ENCODE measurements around the gene CLIC4. TPM values are rescaled to one million over a fixed set of nuclear protein-coding genes. Genes with fewer than 3 reads are reported as not detected.
A peak's percentile ranks its signal among the peaks of the same experiment; 100 is the strongest.
"Not testable (repeated sequence)": the region's sequence is repeated elsewhere in the genome, so short reads cannot be mapped to it uniquely, and the experiment has no call there.

The CLIC4 gene
- total RNA-seq, 2 donors from 2014 or later = 236 to 265 TPM

DNA sequence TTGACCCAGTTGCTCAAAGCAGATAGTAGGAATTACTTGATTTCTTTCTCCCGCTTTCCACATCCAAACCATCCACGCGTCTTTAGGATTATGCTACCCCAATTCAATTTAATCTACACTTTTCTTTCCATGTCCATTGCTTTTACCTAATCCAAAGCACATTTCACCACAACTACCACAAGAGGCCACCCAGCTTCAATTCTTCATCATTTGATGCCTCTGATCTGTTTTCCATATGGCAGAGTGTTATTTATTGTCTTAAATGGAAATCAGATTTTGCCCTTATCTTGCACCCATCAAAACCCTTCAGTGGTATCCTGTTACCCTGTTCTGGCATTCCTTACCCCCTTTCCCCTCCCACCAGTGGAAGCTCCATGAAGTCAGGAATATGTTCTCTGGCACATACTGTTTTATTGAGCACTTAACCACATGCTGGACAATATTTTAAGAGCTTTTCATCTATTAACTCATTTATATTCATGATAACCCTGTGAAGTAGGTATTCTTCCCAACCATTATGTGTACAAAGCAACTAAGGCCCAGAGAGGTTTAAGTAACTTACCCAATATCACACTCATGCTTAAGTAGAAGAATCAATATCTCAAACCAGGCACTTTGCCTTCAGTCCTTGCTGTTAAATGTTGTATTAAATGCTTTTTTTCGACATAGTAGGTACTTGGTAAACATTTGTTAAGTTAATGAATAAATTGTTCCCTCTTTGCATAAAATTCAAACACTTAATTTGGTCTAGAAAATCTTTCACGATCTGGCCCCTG is 34.6 kb downstream of the CLIC4 start:
- no peak overlapping the region for H3K27ac ChIP-seq
- H3K27me3 ChIP-seq = no peaks in the 10 kb centered on the region
- no peak for DNase-seq (ENCODE audit: low spot score)
- H3K36me3 ChIP-seq = no peaks in the 10 kb centered on the region
- no peaks in the 10 kb centered on the region for H3K9me3 ChIP-seq
- peaks cover 0 to 37% of the 10 kb centered on the region in 2 donors for H3K4me1 ChIP-seq
- TF ChIP-seq, protein P1, sequence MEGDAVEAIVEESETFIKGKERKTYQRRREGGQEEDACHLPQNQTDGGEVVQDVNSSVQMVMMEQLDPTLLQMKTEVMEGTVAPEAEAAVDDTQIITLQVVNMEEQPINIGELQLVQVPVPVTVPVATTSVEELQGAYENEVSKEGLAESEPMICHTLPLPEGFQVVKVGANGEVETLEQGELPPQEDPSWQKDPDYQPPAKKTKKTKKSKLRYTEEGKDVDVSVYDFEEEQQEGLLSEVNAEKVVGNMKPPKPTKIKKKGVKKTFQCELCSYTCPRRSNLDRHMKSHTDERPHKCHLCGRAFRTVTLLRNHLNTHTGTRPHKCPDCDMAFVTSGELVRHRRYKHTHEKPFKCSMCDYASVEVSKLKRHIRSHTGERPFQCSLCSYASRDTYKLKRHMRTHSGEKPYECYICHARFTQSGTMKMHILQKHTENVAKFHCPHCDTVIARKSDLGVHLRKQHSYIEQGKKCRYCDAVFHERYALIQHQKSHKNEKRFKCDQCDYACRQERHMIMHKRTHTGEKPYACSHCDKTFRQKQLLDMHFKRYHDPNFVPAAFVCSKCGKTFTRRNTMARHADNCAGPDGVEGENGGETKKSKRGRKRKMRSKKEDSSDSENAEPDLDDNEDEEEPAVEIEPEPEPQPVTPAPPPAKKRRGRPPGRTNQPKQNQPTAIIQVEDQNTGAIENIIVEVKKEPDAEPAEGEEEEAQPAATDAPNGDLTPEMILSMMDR (IDR thresholded peaks at IDR 0.05) = no peak
- H3K4me3 ChIP-seq = no peak overlapping the region

DNA sequence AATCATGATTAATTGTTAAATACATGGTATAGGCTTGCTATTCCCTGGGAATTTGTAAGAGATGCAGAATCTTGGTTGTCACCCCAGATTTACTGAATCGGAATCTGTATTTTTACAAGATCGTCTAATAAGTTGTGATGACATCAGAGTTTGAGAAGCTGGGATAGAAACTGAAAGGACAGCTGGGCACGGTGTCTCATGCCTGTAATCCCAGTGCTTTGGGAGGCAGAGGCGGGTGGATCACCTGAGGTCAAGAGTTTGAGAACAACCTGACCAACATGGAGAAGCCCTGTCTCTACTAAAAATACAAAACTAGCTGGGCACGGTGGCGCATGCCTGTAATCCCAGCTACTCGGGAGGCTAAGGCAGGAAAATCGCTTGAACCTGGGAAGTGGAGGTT is 35.4 kb downstream of the CLIC4 start:
- DNase-seq (ENCODE audit: low spot score); H3K9me3 ChIP-seq; H3K27ac ChIP-seq; H3K36me3 ChIP-seq; H3K4me3 ChIP-seq; H3K27me3 ChIP-seq: not testable (repeated sequence)
- peaks cover 0 to 35% of the 10 kb centered on the region in 2 donors for H3K4me1 ChIP-seq

DNA sequence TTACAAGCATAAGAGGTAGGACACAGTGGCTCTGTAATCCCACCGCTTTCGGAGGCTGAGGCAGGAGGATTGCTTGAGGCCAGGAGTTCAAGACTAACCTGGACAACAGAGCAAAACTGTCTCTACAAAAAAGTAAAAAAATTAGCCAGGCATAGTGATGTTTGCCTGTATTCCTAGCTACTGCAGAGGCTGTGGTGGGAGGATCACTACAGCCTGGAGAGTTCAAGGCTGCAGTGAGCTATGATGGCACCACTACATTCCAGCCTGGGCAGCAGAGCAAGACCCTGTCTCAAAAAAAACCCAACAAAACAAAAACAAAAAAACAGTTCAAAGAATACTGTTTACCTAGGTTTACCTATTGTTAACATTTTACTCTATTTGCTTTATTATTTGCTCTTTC is 37.4 kb downstream of the CLIC4 start:
- TF ChIP-seq, protein P1 (IDR thresholded peaks at IDR 0.05) = no peak
- H3K4me3 ChIP-seq = no peak overlapping the region
- H3K4me1 ChIP-seq = peaks cover 0 to 31% of the 10 kb centered on the region in 2 donors
- no peaks in the 10 kb centered on the region for H3K9me3 ChIP-seq
- no peak overlapping the region for H3K27ac ChIP-seq
- H3K27me3 ChIP-seq = no peaks in the 10 kb centered on the region
- H3K36me3 ChIP-seq = no peaks in the 10 kb centered on the region
- no peak for DNase-seq (ENCODE audit: low spot score)

DNA sequence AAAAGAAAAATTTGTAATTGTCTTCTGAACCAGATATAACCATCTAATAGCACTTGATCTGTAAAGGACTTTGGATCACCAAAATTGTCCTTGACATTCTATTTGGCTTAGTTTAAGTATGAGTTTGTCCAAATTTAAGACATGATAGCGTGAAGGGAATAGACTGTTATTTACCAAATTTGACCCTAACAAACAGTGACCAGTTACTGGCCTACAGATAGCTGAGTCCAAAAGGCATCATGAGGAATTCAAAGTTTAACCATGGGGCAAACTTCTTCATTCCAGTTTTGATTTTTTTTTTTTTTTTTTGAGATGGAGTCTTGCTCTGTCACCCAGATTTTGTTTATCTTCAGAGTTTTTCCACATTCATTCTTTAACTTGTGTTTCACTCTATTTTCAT is 38.5 kb downstream of the CLIC4 start:
- TF ChIP-seq, protein P1 (IDR thresholded peaks at IDR 0.05) = no peak
- H3K27me3 ChIP-seq = no peaks in the 10 kb centered on the region
- no peak overlapping the region for H3K27ac ChIP-seq
- H3K4me1 ChIP-seq = peaks cover 0 to 30% of the 10 kb centered on the region in 2 donors
- no peaks in the 10 kb centered on the region for H3K36me3 ChIP-seq
- H3K4me3 ChIP-seq = no peak overlapping the region
- no peak for DNase-seq (ENCODE audit: low spot score)
- H3K9me3 ChIP-seq = no peaks in the 10 kb centered on the region

DNA sequence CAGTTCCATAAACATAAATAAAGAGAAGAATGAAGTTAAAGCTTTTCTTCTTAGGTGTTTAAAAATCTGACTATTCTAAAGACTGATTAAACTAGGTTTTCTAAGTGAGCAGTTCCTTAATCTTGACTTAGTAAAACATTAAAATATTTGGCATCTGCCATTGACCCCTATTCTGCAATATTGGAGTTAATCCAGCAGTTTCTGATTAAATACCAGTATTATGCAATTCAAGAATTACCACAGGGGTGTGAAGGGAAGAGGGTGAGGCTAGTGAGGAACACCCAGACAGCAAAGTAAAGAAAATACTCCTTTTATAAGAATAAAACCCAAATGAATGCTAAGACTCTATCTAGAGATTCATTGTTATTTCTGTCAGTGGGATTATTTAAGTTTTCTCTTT is 40.9 kb downstream of the CLIC4 start:
- H3K27me3 ChIP-seq = no peaks in the 10 kb centered on the region
- no peaks in the 10 kb centered on the region for H3K9me3 ChIP-seq
- no peak overlapping the region for H3K4me3 ChIP-seq
- TF ChIP-seq, protein P1 (IDR thresholded peaks at IDR 0.05) = no peak
- no peak for DNase-seq (ENCODE audit: low spot score)
- H3K27ac ChIP-seq = peak overlapping the region; percentile 49 to 55
- no peaks in the 10 kb centered on the region for H3K36me3 ChIP-seq
- peaks cover 0 to 19% of the 10 kb centered on the region in 2 donors for H3K4me1 ChIP-seq

DNA sequence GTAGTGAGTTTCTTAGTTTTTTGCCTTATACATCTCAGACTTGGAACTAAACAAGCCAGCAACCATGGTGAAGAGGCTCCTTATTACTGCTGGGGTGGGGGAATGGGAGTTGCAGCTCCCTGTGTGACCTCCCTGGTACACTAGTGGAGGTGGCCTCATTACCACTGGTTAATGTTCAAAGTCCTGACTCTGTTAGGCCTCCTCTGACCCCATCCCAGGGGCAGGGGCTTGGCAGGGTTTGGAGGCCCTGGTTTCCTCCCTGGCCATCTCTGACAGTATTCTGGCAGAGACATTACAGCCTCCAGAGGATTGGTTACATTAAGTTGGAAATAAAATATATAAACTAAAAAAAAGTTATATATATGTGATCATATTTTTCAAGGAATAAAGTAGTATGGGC is 45.2 kb downstream of the CLIC4 start:
- Histone ChIP-seq H3K4me1 (peaks cover 0 to 48% of the 10 kb centered on the region in 2 donors), H3K27me3 (no peaks in the 10 kb centered on the region), H3K27ac (no peak overlapping the region), H3K9me3 (no peaks in the 10 kb centered on the region), H3K36me3 (no peaks in the 10 kb centered on the region), H3K4me3 (no peak overlapping the region)
- TF ChIP-seq, protein P1 (IDR thresholded peaks at IDR 0.05) = no peak
- no peak for DNase-seq (ENCODE audit: low spot score)

All from right atrium auricular region (tissue), 2 donors.